ENCODE measurements around the gene DTNBP1.

The DTNBP1 gene

GRCh38 chr6:15485936-15486335, 176.9 kb downstream of the DTNBP1 start:
- H3K27ac ChIP-seq (ENCODE audit: extremely low read depth, low read depth, low read length), result no peak overlapping the region
- H3K4me1 ChIP-seq (ENCODE audit: control insufficient read depth, insufficient read depth, low read length), result peaks cover 9% of the 10 kb centered on the region
- ChIA-PET CTCF (interaction anchor here (0.6 to 0.9 kb wide), 2 partner anchors 96 to 167 kb away, joined by 3 read pairs; no protein-coding TSS in a partner anchor), POLR2A (no interaction called here)
- no peak overlapping the region for H3K4me3 ChIP-seq (ENCODE audit: low read depth, low read length)
- H3K9me3 ChIP-seq (ENCODE audit: control insufficient read depth, insufficient read depth, low read depth, low read length), result no peaks in the 10 kb centered on the region
- no peak for TF ChIP-seq ZNF26 (tag by site-specific recombination; IDR thresholded peaks at IDR 0.05)
- no peak for TF ChIP-seq ZNF580 (tag by site-specific recombination; IDR thresholded peaks at IDR 0.05)
- TF ChIP-seq ZNF223 (tag by site-specific recombination; IDR thresholded peaks at IDR 0.05), result no peak
- no peak for TF ChIP-seq SALL2 (tag by site-specific recombination; IDR thresholded peaks at IDR 0.05; ENCODE audit: borderline replicate concordance)
- no peak for TF ChIP-seq ZNF157 (tag by site-specific recombination; IDR thresholded peaks at IDR 0.05)
- TF ChIP-seq ZNF433 (tag by site-specific recombination; IDR thresholded peaks at IDR 0.05; ENCODE audit: low read depth), result no peak
- TF ChIP-seq ZNF324 (tag by site-specific recombination; IDR thresholded peaks at IDR 0.05), result no peak
- peaks cover 0 to 30% of the 10 kb centered on the region in 2 experiments; a peak in 1 of 3 replicates for H3K36me3 ChIP-seq (ENCODE audit: control insufficient read depth in 2 of 2, insufficient read depth in 1 of 2, low read length in 2 of 2)

GRCh38 chr6:15484821-15485220, 178.0 kb downstream of the DTNBP1 start:
- H3K36me3 ChIP-seq (ENCODE audit: control insufficient read depth in 2 of 2, insufficient read depth in 1 of 2, low read length in 2 of 2), result peaks cover 0 to 29% of the 10 kb centered on the region in 2 experiments; a peak in 1 of 3 replicates
- no peaks in the 10 kb centered on the region for H3K9me3 ChIP-seq (ENCODE audit: control insufficient read depth, insufficient read depth, low read depth, low read length)
- H3K4me3 ChIP-seq (ENCODE audit: low read depth, low read length), result no peak overlapping the region
- H3K27ac ChIP-seq (ENCODE audit: extremely low read depth, low read depth, low read length), result no peak overlapping the region
- CTCF ChIA-PET, result interaction anchor here (0.6 to 0.9 kb wide), 3 partner anchors 73 to 145 kb away, joined by 3 to 4 read pairs (median 3); no protein-coding TSS in a partner anchor
- no peak for TF ChIP-seq ZBTB11 (tag by site-specific recombination; conservative IDR thresholded peaks at IDR 0.05; ENCODE audit: low read depth)
- TF ChIP-seq, protein P1, sequence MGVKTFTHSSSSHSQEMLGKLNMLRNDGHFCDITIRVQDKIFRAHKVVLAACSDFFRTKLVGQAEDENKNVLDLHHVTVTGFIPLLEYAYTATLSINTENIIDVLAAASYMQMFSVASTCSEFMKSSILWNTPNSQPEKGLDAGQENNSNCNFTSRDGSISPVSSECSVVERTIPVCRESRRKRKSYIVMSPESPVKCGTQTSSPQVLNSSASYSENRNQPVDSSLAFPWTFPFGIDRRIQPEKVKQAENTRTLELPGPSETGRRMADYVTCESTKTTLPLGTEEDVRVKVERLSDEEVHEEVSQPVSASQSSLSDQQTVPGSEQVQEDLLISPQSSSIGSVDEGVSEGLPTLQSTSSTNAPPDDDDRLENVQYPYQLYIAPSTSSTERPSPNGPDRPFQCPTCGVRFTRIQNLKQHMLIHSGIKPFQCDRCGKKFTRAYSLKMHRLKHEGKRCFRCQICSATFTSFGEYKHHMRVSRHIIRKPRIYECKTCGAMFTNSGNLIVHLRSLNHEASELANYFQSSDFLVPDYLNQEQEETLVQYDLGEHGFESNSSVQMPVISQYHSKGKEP (tag by site-specific recombination; IDR thresholded peaks at IDR 0.05), result no peak
- TF ChIP-seq ZNF791 (tag by site-specific recombination; IDR thresholded peaks at IDR 0.05), result no peak
- no peak for TF ChIP-seq ZNF768 (tag by site-specific recombination; IDR thresholded peaks at IDR 0.05)
- TF ChIP-seq ZNF155 (tag by site-specific recombination; IDR thresholded peaks at IDR 0.05), result no peak
- TF ChIP-seq ZBTB21 (tag by site-specific recombination; IDR thresholded peaks at IDR 0.05), result no peak
- TF ChIP-seq ZNF580 (tag by site-specific recombination; IDR thresholded peaks at IDR 0.05), result no peak
- no peak for TF ChIP-seq ZNF530 (tag by site-specific recombination; IDR thresholded peaks at IDR 0.05; ENCODE audit: low read depth)
- peaks cover 9% of the 10 kb centered on the region for H3K4me1 ChIP-seq (ENCODE audit: control insufficient read depth, insufficient read depth, low read length)
- POLR2A ChIA-PET, result interaction anchor here (0.8 kb wide), 1 partner anchor 19 kb away, joined by 3 read pairs; no protein-coding TSS in a partner anchor

Measured in HEK293 (cell line).